K562 (cell line): ENCODE data around the gene KAT5. TPM values are rescaled to one million over a fixed set of nuclear protein-coding genes. Genes with fewer than 3 reads are reported as not detected.

Experiments used
- ADNP ChIP-seq: fragments of 200-800 bp; sonication (Bioruptor generic); IDR thresholded peaks from 2 replicates; pipeline ENCODE4 v1.6.1; 2016; ENCODE audit warnings: missing genetic modification characterization, missing compliant biosample characterization
- ARID4B ChIP-seq: sonication (generic); formaldehyde crosslinking; IDR thresholded peaks from 2 replicates; pipeline ENCODE4 v1.8.0; 2022; ENCODE audit warnings: mild to moderate bottlenecking, missing genetic modification reagents
- CAMTA2 ChIP-seq: fragments of 250-450 bp; sonication (Bioruptor Pico); conservative IDR thresholded peaks from 2 replicates; pipeline ENCODE4 v1.5.1; 2022
- CEBPB ChIP-seq: fragments of 450-650 bp; IDR thresholded peaks from 2 replicates; pipeline ENCODE4 v1.6.1; 2016; ENCODE audit warnings: missing genetic modification characterization, missing compliant biosample characterization
- CHCHD3 ChIP-seq: fragments of 250-450 bp; sonication (Bioruptor Pico); IDR thresholded peaks from 2 replicates; pipeline ENCODE4 v2.1.2; 2022; ENCODE audit warnings: mild to moderate bottlenecking
- ETV5 ChIP-seq: sonication (generic); formaldehyde crosslinking; IDR thresholded peaks from 2 replicates; pipeline ENCODE4 v1.4.0; 2020; ENCODE audit warnings: low read depth, mild to moderate bottlenecking, missing genetic modification reagents
- EZH2 ChIP-seq: IDR thresholded peaks from 2 replicates; pipeline ENCODE4 v1.6.1; 2012; ENCODE audit warnings: low read depth, mild to moderate bottlenecking, inconsistent platforms, low read length, borderline replicate concordance
- FOXM1 ChIP-seq, 2 experiments: fragments of 450-650 bp in 1 of 2; sonication (generic) in 1 of 2; formaldehyde crosslinking in 1 of 2; IDR thresholded peaks; 2 replicates each; pipeline versions ENCODE4 v1.6.1 to v1.9.0; 2017 to 2022; ENCODE audit warnings: low read depth in 2 of 2, mild to moderate bottlenecking in 2 of 2, missing genetic modification reagents in 1 of 2, moderate library complexity in 1 of 2
- GABPA ChIP-seq: fragments of 200-800 bp; sonication (Bioruptor generic); conservative IDR thresholded peaks from 2 replicates; pipeline ENCODE4 v1.6.1; 2016; ENCODE audit warnings: low read depth, missing genetic modification characterization, missing compliant biosample characterization
- KDM4B ChIP-seq, 2 experiments: fragments of 450-650 bp in 1 of 2; sonication (generic) in 1 of 2; IDR thresholded peaks; 2 replicates each; pipeline ENCODE4 v1.6.1; 2016 to 2017; ENCODE audit warnings: borderline replicate concordance in 2 of 2, antibody characterized with exemption in 1 of 2, low read depth in 1 of 2, mild to moderate bottlenecking in 1 of 2
- MEF2A ChIP-seq: IDR thresholded peaks from 2 replicates; pipeline ENCODE4 v1.6.1; 2011; ENCODE audit warnings: low read depth, mild to moderate bottlenecking, low read length, moderate library complexity; ENCODE audit not compliant: control insufficient read depth
- MYNN ChIP-seq, 2 experiments: sonication (generic); formaldehyde crosslinking in 1 of 2; IDR thresholded peaks; 2 replicates each; pipeline versions ENCODE4 v1.5.0 to v1.6.1; 2016 to 2020; ENCODE audit warnings: antibody characterized with exemption in 1 of 2, missing genetic modification reagents in 1 of 2
- PCBP1 ChIP-seq: fragments of 200-400 bp; formaldehyde crosslinking; IDR thresholded peaks from 2 replicates; pipeline ENCODE4 v1.6.1; 2018; ENCODE audit warnings: mild to moderate bottlenecking, low read depth, low read length; ENCODE audit not compliant: poor library complexity, severe bottlenecking
- PTRF ChIP-seq: fragments of 450-650 bp; IDR thresholded peaks from 2 replicates; pipeline ENCODE4 v1.6.1; 2016; ENCODE audit warnings: mild to moderate bottlenecking, missing genetic modification characterization, missing compliant biosample characterization
- RBM22 ChIP-seq: fragments of 200-400 bp; formaldehyde crosslinking; IDR thresholded peaks from 2 replicates; pipeline ENCODE4 v1.6.1; 2018; ENCODE audit warnings: low read length, low read depth; ENCODE audit not compliant: poor library complexity, severe bottlenecking
- SIX5 ChIP-seq, 2 experiments: IDR thresholded peaks; 2 replicates each; pipeline ENCODE4 v1.6.1; 2011; ENCODE audit warnings: low read length in 2 of 2, borderline replicate concordance in 1 of 2, low read depth in 1 of 2, mild to moderate bottlenecking in 1 of 2, moderate library complexity in 1 of 2; ENCODE audit not compliant: insufficient read depth in 1 of 2
- TEAD2 ChIP-seq: fragments of 450-650 bp; IDR thresholded peaks from 2 replicates; pipeline ENCODE4 v1.6.1; 2016; ENCODE audit warnings: missing genetic modification characterization, control low read depth, missing compliant biosample characterization
- ZNF239 ChIP-seq: fragments of 250-450 bp; sonication (Bioruptor Pico); IDR thresholded peaks from 2 replicates; pipeline ENCODE4 v1.4.0; 2020; ENCODE audit warnings: mild to moderate bottlenecking
- ZNF507 ChIP-seq: conservative IDR thresholded peaks from 2 replicates; pipeline ENCODE4 v1.6.1; 2017; ENCODE audit warnings: missing genetic modification characterization, missing compliant biosample characterization
- polyA plus RNA-seq, 8 experiments: library from polyadenylated mRNA; depleted of rRNA in 4 of 8; stranded (reverse) in 5 of 8; unstranded in 3 of 8; fragments of >200 nt; fragmentation: Nextera tagmentation in 2 of 8; fragmentation: Illumina TruSeq in 1 of 8; extraction: Ambion mirVana in 2 of 8; extraction: Trizol in 1 of 8; gene quantifications; 2 replicates each; pipeline versions ENCODE4 v1.2.1 to v1.2.3, GENCODE V29; 2011 to 2014; ENCODE audit warnings: inconsistent platforms in 1 of 8, missing spikeins in 1 of 8
- total RNA-seq, 7 experiments: library from RNA; depleted of rRNA in 6 of 7; stranded (reverse); fragments of >200 nt in 6 of 7; fragmentation: Illumina TruSeq in 2 of 7; extraction: Trizol in 2 of 7; gene quantifications; 2 replicates each; pipeline versions ENCODE4 v1.2.1 to v1.2.3, GENCODE V29; 2011 to 2021; ENCODE audit warnings: low replicate concordance in 1 of 7
- TF ChIP-seq, protein P1 (sequence below): sonication (generic); formaldehyde crosslinking; IDR thresholded peaks from 2 replicates; pipeline ENCODE4 v1.8.0; 2022; ENCODE audit warnings: mild to moderate bottlenecking, low read depth, missing genetic modification reagents
- TF ChIP-seq, protein P2 (sequence below): sonication (generic); IDR thresholded peaks from 2 replicates; pipeline ENCODE4 v1.6.1; 2016

The KAT5 gene
- total and polyA plus RNA-seq, 9 of the 15 experiments (the other 6 are each of a cell fraction or from before 2014, with no cell fraction given), result 3.6 to 76.8 (median 52.7) TPM

GRCh38 chr11:65720211-65720934 is 8.3 kb downstream of the KAT5 start, which contains the start of gene RNASEH2C (continued):
- TF ChIP-seq ZNF507 (no peak), ADNP (tag) (no peak), MYNN (IDR thresholded peaks at IDR 0.05) (0 out of 2 replicates have a peak, but pooled peaks have one; percentile 0), MYNN (CRISPR knock-in tag; IDR thresholded peaks at IDR 0.05) (no peak), PCBP1 (peak; percentile 91), KDM4B (IDR thresholded peaks at IDR 0.05; ENCODE audit: borderline replicate concordance in 2 of 2, low read depth in 1 of 2) (peak in 1 of 2 experiments; percentile 64; a peak in 1 of 4 replicates), ARID4B (CRISPR knock-in tag) (peak; percentile 73), ZNF239 (CRISPR knock-in tag) (no peak), SIX5 (IDR thresholded peaks at IDR 0.05; ENCODE audit: borderline replicate concordance in 1 of 2, insufficient read depth in 1 of 2, low read depth in 1 of 2, low read length in 2 of 2) (peak; percentile 88 to 89), GABPA (tag) (peak; percentile 84), PTRF (tag) (no peak), CEBPB (tag) (no peak), TEAD2 (no peak), ETV5 (CRISPR knock-in tag) (no peak; the same call in 1 of the 2 replicates), CAMTA2 (CRISPR knock-in tag) (no peak), CHCHD3 (no peak), FOXM1 (IDR thresholded peaks at IDR 0.05; ENCODE audit: low read depth) (no peak), FOXM1 (CRISPR knock-in tag; IDR thresholded peaks at IDR 0.05; ENCODE audit: low read depth) (no peak), MEF2A (no peak), RBM22 (peak; percentile 70), EZH2 (no peak)
- TF ChIP-seq, protein P1, sequence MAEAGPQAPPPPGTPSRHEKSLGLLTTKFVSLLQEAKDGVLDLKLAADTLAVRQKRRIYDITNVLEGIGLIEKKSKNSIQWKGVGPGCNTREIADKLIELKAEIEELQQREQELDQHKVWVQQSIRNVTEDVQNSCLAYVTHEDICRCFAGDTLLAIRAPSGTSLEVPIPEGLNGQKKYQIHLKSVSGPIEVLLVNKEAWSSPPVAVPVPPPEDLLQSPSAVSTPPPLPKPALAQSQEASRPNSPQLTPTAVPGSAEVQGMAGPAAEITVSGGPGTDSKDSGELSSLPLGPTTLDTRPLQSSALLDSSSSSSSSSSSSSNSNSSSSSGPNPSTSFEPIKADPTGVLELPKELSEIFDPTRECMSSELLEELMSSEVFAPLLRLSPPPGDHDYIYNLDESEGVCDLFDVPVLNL (CRISPR knock-in tag), result peak; percentile 81; the same call in 1 of the 2 replicates
- TF ChIP-seq, protein P2, sequence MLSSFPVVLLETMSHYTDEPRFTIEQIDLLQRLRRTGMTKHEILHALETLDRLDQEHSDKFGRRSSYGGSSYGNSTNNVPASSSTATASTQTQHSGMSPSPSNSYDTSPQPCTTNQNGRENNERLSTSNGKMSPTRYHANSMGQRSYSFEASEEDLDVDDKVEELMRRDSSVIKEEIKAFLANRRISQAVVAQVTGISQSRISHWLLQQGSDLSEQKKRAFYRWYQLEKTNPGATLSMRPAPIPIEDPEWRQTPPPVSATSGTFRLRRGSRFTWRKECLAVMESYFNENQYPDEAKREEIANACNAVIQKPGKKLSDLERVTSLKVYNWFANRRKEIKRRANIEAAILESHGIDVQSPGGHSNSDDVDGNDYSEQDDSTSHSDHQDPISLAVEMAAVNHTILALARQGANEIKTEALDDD, result no peak
